DMS153 (cell line): Measurements from ENCODE around the gene PLCB4.

Experiments used
- DNase-seq: peaks from one replicate; lab custom pipeline; 2025; lab: John Stamatoyannopoulos, UW

The PLCB4 gene

DNA sequence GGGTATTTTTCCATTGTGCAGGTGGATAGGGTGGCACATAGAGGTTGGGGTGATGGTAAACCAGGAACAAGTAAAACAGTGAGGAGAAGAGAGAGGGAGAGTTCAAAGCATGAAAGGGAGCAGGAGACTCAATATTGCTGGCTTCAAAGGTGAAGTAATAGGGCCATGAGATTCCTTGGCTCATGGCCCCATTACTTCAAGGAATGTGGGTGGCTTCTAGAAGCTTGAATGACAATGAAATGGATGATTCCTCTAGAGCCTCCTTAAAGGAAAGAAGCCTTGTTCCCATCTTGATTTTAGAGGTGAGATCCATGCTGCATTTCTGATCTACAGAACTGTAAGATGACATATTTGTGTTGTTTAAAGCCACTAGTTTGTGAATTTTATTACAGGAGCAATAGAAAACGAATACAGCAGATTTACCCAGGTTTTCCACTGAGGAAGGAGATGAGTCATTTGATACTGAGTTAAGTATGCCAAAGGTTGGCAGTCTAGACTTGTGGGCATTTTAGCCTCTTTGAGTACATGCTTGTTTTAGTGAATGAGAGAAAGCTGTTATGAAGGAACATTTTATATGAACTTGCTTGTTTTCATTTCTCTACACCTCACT, 110.4 kb downstream of the PLCB4 start:
- DNase-seq = no peak

DNA sequence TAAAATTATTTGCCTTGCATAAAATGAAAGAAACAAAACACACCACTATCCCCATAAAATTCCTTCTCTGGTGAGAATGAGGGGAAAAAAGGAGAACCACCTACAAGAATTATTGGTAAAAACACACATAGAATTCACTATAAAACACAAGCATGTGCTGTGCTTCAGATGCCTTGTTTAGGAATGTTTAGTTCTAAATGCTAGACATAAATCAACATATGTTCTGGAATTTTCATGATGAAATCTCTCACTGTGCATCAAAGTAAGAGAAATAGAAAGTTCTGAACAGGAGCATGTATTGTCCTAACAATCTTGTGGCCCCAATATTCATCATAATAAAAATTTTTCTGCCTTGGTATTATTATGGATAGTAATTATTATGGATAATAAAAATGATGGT, 111.0 kb downstream of the PLCB4 start:
- DNase-seq = no peak

DNA sequence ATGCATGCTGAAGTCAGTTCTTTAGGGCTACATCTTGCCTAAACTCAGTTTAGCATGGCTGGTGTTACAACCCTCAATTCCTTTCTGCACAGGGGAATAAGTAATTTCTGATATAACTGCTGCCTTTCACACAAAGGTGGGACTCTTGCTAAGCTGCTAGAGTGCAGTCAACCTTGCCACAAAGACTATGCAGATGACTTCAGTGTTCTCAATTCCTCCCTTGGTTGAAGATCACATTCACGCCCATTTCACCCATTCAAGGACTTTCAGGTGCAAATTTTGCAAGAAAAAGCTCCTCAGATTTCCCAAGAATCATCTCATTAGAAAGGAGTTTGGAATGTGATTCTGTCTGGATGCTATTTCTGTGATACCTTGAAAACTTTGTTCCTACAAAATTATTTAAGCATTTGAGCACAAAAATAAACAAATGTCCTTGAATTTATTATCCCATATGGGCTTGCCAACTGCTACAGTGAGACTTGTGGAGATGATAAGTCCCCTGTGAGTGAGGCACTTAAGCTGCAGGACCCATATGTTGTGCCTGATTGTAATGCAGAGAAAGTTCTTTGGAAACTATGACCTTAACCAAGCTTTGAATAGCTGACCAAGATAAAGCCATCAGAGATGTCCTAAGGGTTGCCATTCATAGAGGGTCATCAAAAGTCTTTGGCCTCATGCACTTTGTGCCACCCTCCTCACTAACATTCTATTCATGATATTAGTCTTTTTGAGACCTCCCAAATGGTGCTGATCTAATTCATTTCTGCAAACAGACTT, 111.8 kb downstream of the PLCB4 start:
- DNase-seq = no peak

DNA sequence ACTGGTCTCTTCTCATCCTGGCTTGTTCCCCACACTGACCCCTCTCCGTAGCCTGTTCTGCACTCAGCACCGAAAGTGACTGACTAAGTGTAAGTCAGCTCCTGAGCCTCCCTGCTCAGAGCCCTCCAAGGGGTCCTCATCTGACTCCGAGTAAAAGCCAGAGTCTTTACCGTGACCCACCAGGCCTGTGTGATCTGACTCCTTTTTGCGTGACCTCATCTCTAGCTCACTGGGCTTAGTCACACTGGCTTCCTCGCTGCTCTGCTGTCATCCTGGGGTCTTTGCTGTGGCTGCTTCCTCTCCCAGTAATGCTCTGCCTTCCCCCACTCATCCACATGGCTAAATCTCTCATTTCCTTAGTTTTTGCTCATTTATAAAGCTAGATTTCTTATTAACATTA, 116.6 kb downstream of the PLCB4 start:
- DNase-seq = no peak

DNA sequence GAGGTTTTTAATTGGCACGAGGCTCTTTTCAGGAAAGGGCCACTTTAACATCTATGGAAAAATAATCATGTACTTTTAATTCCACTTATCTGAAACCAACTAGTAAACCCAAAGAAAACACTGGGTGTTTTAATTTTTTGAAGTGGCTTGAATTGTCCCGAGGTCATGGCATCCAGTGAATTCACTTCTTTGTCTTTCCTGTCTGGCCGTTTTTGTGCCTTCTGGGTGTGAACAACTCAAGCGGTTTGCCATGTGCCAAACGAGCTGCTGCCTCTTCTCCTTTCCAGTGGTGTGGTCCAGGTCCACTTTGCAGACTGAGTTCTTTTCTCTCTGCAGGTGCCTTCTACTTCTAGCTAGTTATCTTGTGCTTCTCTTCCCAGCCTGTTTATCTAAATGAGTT, 117.5 kb downstream of the PLCB4 start:
- peak; percentile 39 for DNase-seq

DNA sequence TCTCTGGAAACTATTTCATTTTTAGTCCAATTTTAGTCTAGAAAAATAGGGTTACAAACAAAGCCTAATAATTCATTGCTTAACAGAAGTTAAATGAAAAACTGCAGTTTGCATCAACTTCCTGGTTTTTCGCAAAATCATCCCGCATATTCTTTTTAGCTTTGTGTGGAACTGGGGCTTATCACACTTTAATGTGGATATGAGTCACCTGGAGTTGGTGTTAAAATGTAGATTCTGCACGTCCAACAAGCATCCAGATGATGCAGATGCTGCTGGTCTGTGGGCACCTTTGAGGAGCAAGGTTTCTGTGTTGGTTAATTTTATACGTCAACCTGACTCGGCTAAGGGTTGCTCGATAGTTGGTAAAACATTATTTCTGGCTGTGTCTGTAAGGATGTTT, 126.1 kb downstream of the PLCB4 start:
- no peak for DNase-seq

DNA sequence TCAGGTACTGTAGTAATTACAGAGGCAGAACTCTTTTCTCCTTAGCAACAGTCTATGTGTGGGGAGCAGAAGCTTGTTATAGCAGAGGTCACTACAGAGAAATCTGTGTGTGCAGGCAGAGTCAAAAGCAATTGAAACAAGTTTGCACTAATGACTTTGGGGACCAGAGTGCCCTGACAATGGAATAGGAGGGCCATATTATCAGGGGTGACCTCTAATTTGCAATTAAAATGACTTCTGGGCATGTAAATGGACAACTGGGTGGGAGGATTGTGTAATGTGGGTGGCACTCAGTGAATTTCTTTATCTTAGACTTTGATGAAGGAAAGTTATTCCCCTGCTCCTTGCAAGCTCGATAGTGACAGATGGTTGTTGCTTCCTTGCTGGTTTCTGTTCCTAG, 127.2 kb downstream of the PLCB4 start:
- no peak for DNase-seq

DNA sequence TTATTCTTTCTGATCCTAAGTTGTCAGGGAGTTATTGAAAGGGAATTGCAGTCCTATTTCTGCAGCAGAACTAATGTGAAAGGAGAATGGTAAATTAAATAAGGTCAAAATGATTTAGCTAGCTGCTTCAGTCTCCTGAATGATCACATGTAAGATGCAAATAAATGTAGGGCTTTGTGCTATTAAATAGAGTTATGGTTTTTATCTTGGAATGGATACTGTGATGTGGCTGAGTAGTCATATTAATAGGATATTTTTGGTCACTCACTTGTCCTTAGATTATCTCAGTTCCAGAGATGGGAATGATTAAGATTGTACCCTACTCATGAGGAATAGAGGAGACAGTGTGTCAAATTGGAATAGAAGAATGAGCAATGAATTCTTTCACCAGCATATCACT, 129.6 kb downstream of the PLCB4 start:
- DNase-seq = no peak

DNA sequence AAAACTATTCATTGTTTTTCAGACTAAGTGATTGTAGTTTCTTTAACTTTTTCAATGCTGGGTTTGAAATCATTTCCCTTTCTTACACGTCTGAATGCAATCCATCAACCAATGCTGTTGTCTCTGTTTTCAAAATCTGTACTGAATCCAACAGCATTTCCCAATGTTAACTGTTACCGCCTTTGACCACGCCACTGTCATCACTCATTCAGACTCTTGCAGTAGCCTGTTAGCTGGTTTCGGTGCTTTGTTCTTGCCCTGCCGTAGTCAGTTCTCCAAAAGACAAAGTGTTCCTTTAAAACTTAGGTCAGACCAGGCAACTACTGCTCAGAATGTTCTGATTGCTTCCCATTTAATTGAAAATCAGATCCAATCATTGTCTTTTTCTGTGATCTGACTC, 131.3 kb downstream of the PLCB4 start:
- DNase-seq = no peak

DNA sequence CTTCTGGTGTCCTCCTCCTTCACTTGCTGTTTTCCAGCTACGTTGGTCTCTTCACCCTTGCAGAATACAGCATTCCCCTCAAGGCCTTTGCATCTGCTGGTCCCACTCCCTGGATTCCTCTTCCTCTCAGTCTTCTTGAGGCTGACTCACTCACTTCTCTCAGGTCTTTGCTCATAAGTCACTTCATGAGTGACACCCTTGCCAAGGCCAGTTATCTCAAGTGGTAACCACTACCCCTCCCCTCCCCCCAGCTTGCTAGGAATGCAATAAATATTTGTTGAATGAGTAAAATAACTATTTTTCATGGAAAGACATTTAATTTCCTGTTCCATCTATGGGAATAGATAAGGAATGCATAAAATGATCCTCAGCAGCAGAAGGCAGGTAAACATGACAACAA, 131.7 kb downstream of the PLCB4 start:
- no peak for DNase-seq

DNA sequence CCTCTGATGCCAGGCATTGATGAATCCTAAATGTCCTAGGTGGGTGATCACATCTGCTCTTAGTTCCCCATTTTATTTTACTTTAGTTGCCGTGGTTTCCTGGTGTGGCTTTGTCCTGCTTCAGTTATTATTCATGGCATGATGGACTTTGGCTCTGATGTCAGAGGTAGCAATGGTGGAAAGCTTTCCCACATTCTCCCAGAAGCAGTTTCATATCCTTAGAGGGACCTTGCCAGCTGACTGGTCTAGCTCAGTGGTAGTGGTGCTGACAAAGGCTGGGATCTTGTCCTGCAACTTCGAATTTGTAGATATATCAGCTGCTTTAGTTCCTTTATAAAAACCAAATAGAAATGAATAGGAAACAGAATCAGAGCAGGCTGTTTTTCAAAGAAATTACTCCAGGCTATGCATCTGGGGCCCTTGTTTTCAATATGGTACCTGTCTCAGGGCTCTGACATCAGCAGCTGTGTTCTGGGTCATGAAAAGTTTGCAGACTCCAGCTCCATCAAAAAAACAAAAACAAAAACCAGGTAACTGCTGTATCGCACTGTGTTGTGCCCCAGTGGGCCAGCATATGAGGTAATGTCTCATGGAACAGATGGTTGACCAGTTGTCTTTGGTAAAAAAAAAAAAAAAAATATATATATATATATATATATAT, 133.7 kb downstream of the PLCB4 start:
- no peak for DNase-seq

DNA sequence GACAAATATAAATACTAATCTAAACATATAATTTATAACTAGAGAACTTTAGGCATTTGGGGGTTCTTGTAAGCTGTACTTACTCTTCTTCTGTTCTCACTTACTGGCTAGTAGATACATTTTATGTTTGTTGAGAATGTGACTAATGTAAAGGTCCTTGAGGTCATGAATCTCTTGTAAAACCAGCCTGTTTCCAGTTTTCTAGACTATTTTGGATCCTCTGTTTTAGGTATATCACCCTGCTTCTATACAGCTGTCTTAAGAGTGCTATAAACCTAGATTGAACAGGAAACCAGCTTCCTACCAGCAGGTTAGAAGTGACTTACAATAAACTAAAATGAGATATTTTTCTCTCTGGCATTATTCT, 134.2 kb downstream of the PLCB4 start:
- DNase-seq = no peak

DNA sequence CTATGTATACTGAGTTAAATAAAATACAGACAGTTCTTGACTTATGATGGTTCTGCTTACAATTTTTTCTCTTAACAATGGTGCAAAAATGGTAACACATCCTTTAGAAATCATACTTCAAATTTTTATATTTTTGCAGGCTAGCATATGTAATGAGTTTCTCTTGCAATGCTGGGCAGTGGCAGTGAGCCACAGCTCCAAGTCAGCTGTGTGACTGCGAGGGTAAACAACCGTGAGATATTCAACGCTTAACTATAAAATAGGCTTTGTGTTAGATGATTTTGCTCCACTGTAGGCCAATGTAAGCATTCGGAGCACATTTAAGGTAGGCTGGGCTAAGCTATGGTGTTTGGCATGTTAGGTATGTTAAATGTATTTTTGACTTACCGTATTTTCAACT, 136.1 kb downstream of the PLCB4 start:
- DNase-seq = no peak

DNA sequence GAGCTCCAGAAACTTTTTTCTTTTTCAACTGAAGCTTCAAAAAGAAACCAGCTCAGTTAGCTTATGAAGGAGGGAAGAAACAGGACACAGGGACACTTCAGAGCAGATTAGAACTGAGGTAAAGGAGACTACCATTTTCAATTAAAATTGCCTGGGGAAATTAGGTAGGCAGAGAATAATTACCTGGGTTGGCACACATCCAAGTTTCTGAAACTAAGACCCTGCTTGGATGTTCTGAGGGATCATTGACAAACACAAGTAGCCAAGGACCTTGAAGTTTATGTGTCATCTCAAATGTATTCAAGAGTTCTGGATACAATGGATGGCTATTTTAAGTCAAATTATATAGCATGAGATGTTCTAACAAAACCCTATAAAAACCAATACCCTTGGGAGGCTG, 137.6 kb downstream of the PLCB4 start:
- no peak for DNase-seq

DNA sequence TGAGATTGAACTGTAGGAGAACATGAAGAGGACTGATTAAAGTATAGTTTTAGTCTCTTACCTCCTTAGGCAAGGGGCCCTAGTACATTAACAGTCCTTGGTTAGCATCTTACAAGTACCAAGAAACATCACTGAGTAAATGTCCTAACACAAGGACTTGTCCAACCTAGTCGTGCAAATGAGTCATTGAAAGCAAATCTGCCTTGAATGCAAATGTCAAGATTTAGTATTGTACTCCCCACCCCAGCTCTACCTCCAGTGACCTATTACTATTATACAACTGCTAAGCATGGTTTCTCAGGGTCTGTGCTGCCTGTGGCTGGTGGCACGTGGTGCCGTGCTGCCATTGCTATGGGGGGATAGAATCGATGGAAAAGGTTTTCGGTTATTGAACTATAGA, 138.4 kb downstream of the PLCB4 start:
- no peak for DNase-seq

DNA sequence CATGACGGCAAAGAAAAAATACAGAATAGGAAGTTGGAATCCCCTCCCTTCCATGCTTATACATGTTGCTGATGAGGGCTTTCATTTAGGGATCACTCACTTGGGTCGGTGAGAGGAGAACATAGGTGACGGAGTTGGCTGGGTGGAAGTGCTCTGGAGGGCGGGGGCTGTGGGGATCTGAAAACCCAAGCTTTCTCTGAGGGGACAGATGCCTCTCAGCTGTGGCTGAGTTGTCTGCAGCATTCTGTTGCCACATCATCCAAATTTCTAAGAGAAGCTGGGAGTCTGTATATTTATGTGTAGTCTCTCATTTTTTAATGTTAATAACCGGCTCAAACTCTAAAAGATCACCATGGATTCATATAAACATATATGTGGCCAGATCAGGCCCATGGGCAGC, 141.5 kb downstream of the PLCB4 start:
- no peak for DNase-seq

DNA sequence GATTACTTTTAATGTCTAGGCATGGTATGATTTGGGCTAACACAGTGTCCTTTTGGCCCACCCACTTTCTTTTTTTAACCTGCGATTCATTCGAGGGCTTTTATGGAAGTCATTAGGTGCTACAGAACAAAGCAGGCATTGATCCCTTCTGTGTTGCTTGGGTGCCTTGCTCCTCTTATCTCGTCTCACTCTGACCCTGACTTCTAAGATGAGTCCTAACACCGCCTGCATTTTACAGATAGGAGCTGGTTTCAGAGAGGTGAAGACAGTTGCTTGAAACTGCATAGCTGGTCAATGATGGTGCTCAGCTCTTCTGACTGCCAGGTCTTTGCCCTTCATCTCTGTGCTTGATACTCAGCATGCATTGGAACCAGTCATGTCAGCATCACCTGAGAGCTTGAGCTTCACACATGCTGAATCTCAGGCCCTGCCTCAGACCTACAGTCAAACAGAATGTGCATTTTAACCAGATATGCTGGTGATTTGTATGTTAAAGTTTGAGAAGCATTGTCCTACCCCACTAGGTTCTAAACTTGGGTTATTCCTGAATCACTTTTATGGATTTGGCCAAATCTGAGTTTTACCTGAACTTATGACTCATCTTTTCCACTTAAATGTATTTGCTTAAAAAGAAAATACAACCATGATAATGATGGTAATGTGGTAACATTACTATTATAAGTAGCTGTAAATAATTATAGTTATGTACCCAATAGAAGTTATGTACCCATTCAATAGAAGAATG, 142.3 kb downstream of the PLCB4 start:
- no peak for DNase-seq

DNA sequence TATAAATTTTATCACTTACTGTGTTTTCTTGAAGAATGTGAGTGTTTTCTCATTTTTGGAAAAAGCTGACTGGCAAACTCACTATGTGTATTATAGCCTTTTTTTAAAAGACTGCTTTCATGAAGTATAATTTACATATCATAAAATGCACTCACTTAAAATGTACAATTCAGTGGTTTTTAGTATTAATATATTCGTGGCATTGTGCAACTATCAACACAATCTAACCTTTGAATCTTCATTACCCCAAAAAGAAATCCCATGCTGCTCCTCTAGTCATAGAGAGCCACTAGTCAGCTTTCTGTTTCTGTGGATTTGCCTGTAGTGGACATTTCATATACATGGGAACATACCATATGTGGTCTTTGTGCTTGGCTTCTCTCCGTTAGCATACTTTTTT, 143.8 kb downstream of the PLCB4 start:
- DNase-seq = no peak

DNA sequence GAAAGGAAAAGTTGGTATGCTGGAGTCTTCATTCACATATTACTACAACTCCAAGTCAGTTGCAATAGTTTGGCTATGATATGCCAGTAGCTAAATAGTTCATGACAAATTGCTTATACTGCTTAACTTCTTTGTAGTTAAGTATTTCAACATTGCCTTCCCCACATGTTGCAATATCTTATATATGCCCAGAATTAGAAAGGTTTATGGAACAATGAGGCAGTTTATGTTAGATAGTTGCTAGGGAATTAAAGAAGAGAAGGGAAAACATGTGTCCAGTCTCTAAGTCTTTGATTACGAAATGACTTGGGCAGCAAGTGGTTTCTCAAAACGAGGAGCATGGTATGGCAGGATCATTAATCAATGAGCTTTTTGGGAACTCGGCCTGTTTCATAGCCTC, 145.8 kb downstream of the PLCB4 start:
- DNase-seq = no peak

DNA sequence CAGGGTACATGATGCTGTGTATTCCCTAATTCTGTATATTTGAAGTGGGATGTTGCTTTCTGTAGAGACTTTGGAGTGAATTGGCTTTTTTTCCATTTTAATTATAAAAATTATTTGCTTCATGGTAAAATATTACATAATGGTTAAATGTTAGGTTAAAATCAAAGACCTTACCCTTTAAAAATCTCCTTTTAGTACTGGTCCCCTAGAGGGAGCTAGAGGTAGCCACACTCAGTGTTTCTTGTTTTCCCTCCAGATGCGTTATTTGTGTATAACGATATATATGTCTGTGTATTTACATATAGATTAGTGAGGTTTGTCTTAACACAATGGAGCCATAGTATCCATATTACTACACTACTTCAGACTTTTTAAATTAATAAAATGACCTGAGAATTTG, 146.7 kb downstream of the PLCB4 start:
- no peak for DNase-seq

DNA sequence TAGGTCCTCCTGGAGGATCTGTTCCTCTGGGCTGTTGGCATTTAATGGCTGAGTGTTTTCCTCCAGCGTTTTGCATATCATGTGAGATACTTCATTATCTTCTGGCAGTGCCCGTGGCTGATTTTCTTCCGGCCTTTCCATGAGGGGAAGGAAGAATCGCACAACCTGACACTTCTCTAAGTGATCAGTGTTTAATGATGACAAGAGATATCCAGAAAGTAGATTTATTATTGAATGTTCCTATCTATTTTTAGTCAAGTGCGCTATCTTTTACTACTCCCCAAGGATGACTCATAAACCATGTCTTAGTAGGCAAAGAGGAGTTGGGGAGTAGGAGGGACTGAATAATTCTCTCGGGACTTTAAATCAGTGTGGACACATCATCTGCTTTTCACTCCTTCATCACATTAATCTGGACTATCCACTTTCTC, 149.7 kb downstream of the PLCB4 start:
- peak; percentile 8 for DNase-seq

DNA sequence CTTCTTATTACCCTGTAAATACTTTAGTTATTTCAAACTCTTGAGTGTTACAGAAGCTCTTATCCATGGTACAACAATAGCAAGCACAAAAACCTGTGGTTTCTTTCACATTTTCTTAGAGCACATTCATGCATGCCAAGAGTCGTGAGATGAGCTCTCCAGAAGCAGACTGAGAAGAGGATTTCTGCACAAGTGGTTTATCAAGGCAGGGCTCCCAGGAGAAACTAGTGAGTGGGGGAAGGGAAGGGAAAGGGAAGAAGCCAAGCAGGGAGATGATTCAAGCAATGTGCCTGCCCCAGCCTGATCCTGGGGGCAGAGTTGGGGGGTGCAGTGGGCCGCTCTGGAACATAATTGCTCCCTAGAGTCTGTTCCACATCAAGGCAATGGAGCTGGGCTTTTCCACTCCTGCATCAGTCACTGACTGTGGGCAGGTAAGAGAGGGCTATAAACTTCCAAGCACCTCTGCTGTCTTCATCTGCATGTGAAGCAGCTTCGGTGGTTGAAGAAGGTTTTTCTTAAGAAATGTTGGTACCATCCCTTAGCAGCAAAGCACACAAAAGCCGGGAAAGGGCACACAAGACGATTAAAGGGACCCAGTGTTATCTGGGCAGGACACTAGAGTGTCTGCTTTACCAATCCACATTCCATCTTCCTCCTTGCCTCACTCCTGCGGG, 152.1 kb downstream of the PLCB4 start:
- no peak for DNase-seq
